ENCODE data around the gene NEK2.
"Not testable (repeated sequence)": the region's sequence is repeated elsewhere in the genome, so short reads cannot be mapped to it uniquely, and the experiment has no call there.

NEK2 gene

GRCh38 chr1:211693911-211694310 is 18.5 kb upstream of the NEK2 start:
- not testable (repeated sequence) for DNase-seq

- no peak for DNase-seq
Observed at GRCh38 chr1:211688421-211688820, 13.0 kb upstream of the NEK2 start.

- no peak for DNase-seq
Observed at GRCh38 chr1:211687462-211688215, 12.2 kb upstream of the NEK2 start.

- DNase-seq, result no peak
Observed at GRCh38 chr1:211685823-211686222, 10.4 kb upstream of the NEK2 start.

GRCh38 chr1:211684791-211685190 is 9.4 kb upstream of the NEK2 start:
- DNase-seq, result no peak

- DNase-seq, result no peak
Observed at GRCh38 chr1:211684331-211684730, 8.9 kb upstream of the NEK2 start.

GRCh38 chr1:211683396-211684297 is 8.2 kb upstream of the NEK2 start:
- no peak for DNase-seq

- DNase-seq, result not testable (repeated sequence)
Observed at GRCh38 chr1:211682186-211682585, 6.8 kb upstream of the NEK2 start.

GRCh38 chr1:211680752-211681327 is 5.4 kb upstream of the NEK2 start:
- DNase-seq, result peak; percentile 88

GRCh38 chr1:211677659-211678058 is 2.2 kb upstream of the NEK2 start:
- DNase-seq, result no peak

- DNase-seq, result no peak
Observed at GRCh38 chr1:211676761-211677160, 1.3 kb upstream of the NEK2 start.

GRCh38 chr1:211676106-211676583 is 724 bp upstream of the NEK2 start:
- DNase-seq, result no peak

GRCh38 chr1:211667065-211667617 is 8.3 kb downstream of the NEK2 start:
- no peak for DNase-seq

- DNase-seq, result no peak
Observed at GRCh38 chr1:211660718-211661222, 14.7 kb downstream of the NEK2 start.

GRCh38 chr1:211656728-211657127 is 18.7 kb downstream of the NEK2 start:
- no peak for DNase-seq

- DNase-seq, result peak; percentile 71
Observed at GRCh38 chr1:211654838-211655787, 20.3 kb downstream of the NEK2 start.

GRCh38 chr1:211653959-211654496 is 21.4 kb downstream of the NEK2 start:
- DNase-seq, result no peak

- DNase-seq, result no peak
Observed at GRCh38 chr1:211653293-211653692, 22.1 kb downstream of the NEK2 start.

- DNase-seq, result no peak
Observed at GRCh38 chr1:211652371-211652770, 23.1 kb downstream of the NEK2 start.

GRCh38 chr1:211650904-211651303 is 24.5 kb downstream of the NEK2 start:
- no peak for DNase-seq
